ENCODE measurements around the gene KLHL22.

- TF ChIP-seq CTCF (IDR thresholded peaks at IDR 0.05) (no peak), POLR2A (IDR thresholded peaks at IDR 0.05) (no peak)
Observed at GRCh38 chr22:20537983-20538382, 42.4 kb upstream of the KLHL22 start.
